ENCODE data around the gene ADPGK.

- TF ChIP-seq POLR2A (IDR thresholded peaks at IDR 0.05) (no peak), CTCF (IDR thresholded peaks at IDR 0.05 in 4 of 5, conservative IDR thresholded peaks at IDR 0.05 in 1 of 5) (no peak)
Observed at GRCh38 chr15:72793766-72794660, 10.5 kb upstream of the ADPGK start.
